Progenitor cell of endocrine pancreas (in vitro differentiated cells): ENCODE measurements around the gene OSBPL1A. TPM values are rescaled to one million over a fixed set of nuclear protein-coding genes. Genes with fewer than 3 reads are reported as not detected.
A peak's percentile ranks its signal among the peaks of the same experiment; 100 is the strongest.

Source experiments
- DNase-seq: peaks from one replicate; pipeline ENCODE4 v3.0.0; 2021; ENCODE audit warnings: low spot score; ENCODE audit not compliant: unreplicated experiment
- H3K27ac Mint-ChIP-seq: 2 replicates; pipeline ENCODE4 v1.8.0; 2021; ENCODE audit warnings: mild to moderate bottlenecking, moderate library complexity, mixed read lengths
- H3K27me3 Mint-ChIP-seq: 2 replicates; pipeline ENCODE4 v1.8.0; 2021; ENCODE audit warnings: mixed read lengths
- H3K36me3 Mint-ChIP-seq: 2 replicates; pipeline ENCODE4 v1.8.0; 2022; ENCODE audit warnings: mixed read lengths; ENCODE audit not compliant: insufficient read depth
- H3K4me1 Mint-ChIP-seq: 2 replicates; pipeline ENCODE4 v1.8.0; 2021; ENCODE audit warnings: low read depth, mixed read lengths
- H3K4me3 Mint-ChIP-seq: 2 replicates; pipeline ENCODE4 v1.8.0; 2021; ENCODE audit warnings: low read depth, mild to moderate bottlenecking, moderate library complexity, mixed read lengths
- H3K9me3 Mint-ChIP-seq: 2 replicates; pipeline ENCODE4 v1.8.0; 2021; ENCODE audit warnings: low read depth, mixed read lengths
- total RNA-seq: library from RNA; stranded (reverse); gene quantifications from 2 replicates; pipeline ENCODE4 v1.2.1, GENCODE V29; 2021
- TF ChIP-seq, protein P1 (sequence below): fragments of 200-600 bp; sonication (generic); IDR thresholded peaks from one replicate; pipeline ENCODE4 v1.5.0; 2021; ENCODE audit warnings: antibody characterized with exemption, mild to moderate bottlenecking; ENCODE audit not compliant: unreplicated experiment

Gene OSBPL1A
- total RNA-seq, 1 donor from 2014 or later, result 15.0 TPM

DNA sequence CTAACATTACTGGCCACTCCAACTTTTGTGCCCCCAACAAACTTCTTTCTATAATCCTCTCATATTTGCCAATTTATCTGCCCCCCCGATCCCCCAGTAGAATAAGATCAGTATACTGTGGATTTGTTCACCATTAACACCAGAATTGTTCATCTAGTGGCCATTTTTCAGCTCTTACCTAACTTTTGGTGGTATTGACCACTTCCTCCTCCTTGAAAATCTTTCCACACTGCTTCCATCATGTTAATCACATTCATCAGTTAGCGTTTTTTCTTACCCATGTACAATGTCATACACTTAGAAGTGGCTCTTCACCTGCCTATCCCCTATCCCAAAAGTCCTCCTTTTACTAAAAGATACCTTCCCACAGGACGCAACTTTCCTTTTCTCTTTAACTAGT is 35.0 kb upstream of the OSBPL1A start:
- H3K36me3 Mint-ChIP-seq, result peaks cover 20% of the 10 kb centered on the region
- no peaks in the 10 kb centered on the region for H3K27me3 Mint-ChIP-seq
- TF ChIP-seq, protein P1, sequence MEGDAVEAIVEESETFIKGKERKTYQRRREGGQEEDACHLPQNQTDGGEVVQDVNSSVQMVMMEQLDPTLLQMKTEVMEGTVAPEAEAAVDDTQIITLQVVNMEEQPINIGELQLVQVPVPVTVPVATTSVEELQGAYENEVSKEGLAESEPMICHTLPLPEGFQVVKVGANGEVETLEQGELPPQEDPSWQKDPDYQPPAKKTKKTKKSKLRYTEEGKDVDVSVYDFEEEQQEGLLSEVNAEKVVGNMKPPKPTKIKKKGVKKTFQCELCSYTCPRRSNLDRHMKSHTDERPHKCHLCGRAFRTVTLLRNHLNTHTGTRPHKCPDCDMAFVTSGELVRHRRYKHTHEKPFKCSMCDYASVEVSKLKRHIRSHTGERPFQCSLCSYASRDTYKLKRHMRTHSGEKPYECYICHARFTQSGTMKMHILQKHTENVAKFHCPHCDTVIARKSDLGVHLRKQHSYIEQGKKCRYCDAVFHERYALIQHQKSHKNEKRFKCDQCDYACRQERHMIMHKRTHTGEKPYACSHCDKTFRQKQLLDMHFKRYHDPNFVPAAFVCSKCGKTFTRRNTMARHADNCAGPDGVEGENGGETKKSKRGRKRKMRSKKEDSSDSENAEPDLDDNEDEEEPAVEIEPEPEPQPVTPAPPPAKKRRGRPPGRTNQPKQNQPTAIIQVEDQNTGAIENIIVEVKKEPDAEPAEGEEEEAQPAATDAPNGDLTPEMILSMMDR, result no peak
- no peak for DNase-seq
- H3K9me3 Mint-ChIP-seq, result peaks cover 7% of the 10 kb centered on the region
- H3K27ac Mint-ChIP-seq, result no peak overlapping the region
- peaks cover 10% of the 10 kb centered on the region for H3K4me1 Mint-ChIP-seq
- no peak overlapping the region for H3K4me3 Mint-ChIP-seq

DNA sequence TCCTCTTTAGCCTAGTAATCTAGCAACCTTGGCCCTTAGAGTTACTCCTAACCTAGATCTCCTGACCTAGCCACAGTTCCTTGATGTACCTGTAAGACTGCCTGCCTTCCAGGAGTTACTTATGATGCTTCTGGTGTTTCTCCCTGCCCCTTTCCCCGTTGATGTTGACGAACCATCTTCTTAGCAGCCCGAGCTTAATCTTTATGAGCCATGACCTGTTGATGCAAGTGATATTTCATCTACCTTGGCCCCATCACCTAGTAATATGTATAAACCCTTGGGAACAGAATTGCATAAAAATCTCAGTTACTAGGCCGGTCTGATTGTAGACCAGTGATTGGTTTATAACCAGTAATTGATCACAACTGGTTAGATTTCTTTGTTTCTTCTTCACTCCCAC is 31.6 kb upstream of the OSBPL1A start:
- no peak for DNase-seq
- Mint-ChIP-seq H3K4me1 (peaks cover 19% of the 10 kb centered on the region), H3K4me3 (no peak overlapping the region), H3K9me3 (peaks cover 16% of the 10 kb centered on the region), H3K27ac (no peak overlapping the region), H3K36me3 (peaks cover 15% of the 10 kb centered on the region), H3K27me3 (peaks cover 12% of the 10 kb centered on the region)
- TF ChIP-seq, protein P1, result no peak

DNA sequence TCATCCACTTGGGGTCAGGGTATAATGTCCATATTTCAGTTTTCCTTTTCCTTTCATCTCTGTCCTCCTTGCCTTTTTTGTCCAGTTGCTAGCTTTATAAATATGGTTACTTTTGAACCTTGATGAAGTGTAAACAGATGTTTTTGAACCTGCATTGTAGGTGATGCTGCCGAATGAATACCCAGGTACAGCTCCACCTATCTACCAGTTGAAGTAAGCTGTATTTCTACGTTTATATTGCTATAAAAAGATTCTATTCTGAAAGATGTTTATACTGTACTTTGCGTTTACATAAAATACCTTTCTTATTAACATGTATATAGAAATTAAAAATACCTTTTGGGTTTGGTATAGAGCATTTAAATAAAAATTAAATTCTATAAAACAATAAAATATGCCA is 31.1 kb upstream of the OSBPL1A start:
- peaks cover 19% of the 10 kb centered on the region for H3K4me1 Mint-ChIP-seq
- no peak overlapping the region for H3K27ac Mint-ChIP-seq
- TF ChIP-seq, protein P1, result peak; percentile 21
- peaks cover 14% of the 10 kb centered on the region for H3K27me3 Mint-ChIP-seq
- no peak for DNase-seq
- no peak overlapping the region for H3K4me3 Mint-ChIP-seq
- peaks cover 13% of the 10 kb centered on the region for H3K36me3 Mint-ChIP-seq
- H3K9me3 Mint-ChIP-seq, result peaks cover 16% of the 10 kb centered on the region

DNA sequence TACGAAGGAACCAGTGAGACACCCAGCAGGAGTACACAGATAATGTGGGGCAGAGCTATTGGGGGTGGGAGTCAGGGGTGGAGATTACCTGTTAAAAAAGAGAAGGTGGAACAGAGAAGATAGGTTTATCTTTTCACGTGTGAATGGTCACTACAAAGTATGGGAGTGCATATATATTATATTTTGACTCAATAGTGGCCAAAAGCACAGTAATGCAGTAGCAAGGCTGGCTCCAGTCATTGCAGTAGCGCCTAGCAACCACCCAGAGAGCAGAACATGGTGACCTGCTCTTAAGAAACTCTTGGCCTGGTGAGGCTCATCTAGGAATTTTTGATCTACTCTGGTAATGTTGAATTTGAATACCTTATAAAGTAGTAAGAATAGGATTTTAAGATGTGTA is 29.9 kb upstream of the OSBPL1A start:
- Mint-ChIP-seq H3K4me1 (peaks cover 19% of the 10 kb centered on the region), H3K27ac (peak overlapping the region; percentile 97)
- DNase-seq, result no peak

DNA sequence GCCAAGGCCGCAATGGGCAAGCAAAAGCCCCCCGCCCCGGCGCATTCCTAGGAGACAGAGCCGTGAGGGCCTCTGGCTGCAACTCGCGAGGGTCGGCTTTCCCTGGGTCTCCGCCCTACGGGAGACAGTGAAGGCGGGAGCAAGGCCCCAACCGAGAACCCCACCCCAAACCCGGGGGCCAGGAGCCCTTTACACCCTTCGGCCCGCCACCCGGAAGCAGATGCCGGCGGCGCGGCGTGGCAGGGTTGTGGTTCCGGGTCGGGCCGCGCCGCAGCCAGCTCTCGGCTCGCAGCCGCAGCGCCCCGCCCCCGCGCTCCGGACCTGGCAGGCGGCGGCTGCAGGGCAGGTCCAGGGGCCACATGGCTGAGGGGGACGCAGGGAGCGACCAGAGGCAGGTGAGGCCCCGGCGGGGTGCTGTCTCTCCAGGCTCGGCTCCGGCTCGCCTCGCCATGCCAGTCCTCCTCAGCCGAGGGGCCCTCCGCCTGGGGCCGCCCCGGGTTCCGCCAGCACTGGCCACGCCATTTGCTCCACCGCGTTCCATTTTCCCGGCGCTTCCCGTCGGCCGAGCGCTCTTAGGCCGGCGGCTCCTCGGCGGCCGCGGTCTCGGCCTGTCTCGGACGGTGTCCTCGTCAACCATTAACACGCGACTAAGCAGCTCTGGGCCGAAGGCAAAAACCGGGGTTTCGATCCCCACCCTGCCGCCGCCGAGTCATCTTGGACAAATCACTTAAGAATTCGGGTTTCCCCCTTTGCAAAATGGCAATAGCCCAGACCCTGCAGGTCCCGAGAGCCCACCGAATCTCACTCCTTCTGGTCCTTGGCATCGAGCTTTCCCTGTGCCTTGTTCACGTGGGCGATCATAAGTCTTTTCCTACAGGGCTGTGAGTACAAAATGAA is 29.0 kb upstream of the OSBPL1A start, which contains the start of gene IMPACT:
TSS of gene IMPACT (plus strand) at position 273 of the 897 bp plus-strand sequence. CDS start at position 360, 87 bp downstream.
- peak within 1 kb of the TSS; percentile 89 for H3K4me3 Mint-ChIP-seq

More for the DNA sequence above, 29.9 kb upstream of the OSBPL1A start:
- TF ChIP-seq, protein P1, result no peak
- H3K36me3 Mint-ChIP-seq, result peaks cover 9% of the 10 kb centered on the region
- H3K4me3 Mint-ChIP-seq, result peak overlapping the region; percentile 89
- peaks cover 18% of the 10 kb centered on the region for H3K27me3 Mint-ChIP-seq
- peaks cover 13% of the 10 kb centered on the region for H3K9me3 Mint-ChIP-seq

More for the DNA sequence above, 29.0 kb upstream of the OSBPL1A start, which contains the start of gene IMPACT:
- Mint-ChIP-seq H3K27me3 (peaks cover 18% of the 10 kb centered on the region), H3K9me3 (peaks cover 13% of the 10 kb centered on the region), H3K36me3 (peaks cover 7% of the 10 kb centered on the region), H3K27ac (peak within 1 kb of the TSS; percentile 97), H3K4me1 (peaks cover 24% of the 10 kb centered on the region)
- peak; percentile 85 for DNase-seq
- TF ChIP-seq, protein P1, result no peak
